Measurements from ENCODE around the gene FLT1. TPM values are rescaled to one million over a fixed set of nuclear protein-coding genes. Genes with fewer than 3 reads are reported as not detected.

FLT1 gene
- total and polyA plus RNA-seq, 11 donors, result 13.1 to 73.2 (median 41.1) TPM

DNA sequence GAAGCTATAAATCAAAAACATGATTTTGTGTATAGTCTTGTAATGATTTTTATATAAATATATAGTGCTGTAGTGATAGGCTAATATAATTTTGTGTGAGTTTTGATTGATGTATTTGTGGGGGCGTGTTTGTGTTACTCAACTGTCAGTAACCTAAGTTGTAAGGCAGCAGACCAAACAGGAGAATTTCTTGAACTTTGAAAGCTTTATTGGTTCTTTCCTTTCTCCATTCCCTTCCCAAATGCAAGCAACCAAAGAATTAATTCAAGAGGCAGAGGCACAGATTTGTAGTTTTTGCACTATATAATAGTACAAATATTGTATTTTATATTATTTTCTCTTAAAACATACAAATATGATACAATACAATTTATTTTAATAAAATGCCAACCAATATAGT, 109.6 kb downstream of the FLT1 start:
- H3K36me3 ChIP-seq, result peaks cover 0 to 54% (median 11%) of the 10 kb centered on the region in 9 donors
- intact Hi-C loops (cut with DNase I), result no loop called here
- H3K27me3 ChIP-seq, result peaks cover 0 to 3% (median 0%) of the 10 kb centered on the region in 9 donors

DNA sequence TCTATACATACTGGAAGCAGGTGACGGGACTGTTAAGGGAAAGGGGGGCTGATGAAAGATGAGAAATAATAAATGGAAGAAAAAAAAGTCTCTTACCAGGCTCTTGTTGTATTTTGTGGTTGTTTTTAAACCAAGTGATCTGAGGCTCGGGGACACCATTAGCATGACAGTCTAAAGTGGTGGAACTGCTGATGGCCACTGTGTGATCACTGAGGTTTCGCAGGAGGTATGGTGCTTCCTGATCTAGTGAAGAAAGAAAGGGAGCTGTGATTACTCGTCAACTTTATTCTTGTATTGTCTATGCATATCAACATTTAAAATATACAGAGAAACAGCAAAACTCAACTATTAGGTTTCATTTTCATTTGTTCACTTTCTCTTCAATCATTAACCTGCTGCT, 110.1 kb downstream of the FLT1 start:
- H3K36me3 ChIP-seq, result peaks cover 0 to 56% (median 9%) of the 10 kb centered on the region in 9 donors
- peaks cover 0 to 30% (median 2%) of the 10 kb centered on the region in 12 donors for H3K4me1 ChIP-seq

More for the DNA sequence above, 109.6 kb downstream of the FLT1 start:
- no peaks in the 10 kb centered on the region for H3K9me3 ChIP-seq
- 85 to 97% (median 90%) methylated on average over 1 of the region's 1 CpG for WGBS, 4 donors
- TF ChIP-seq, protein P1, sequence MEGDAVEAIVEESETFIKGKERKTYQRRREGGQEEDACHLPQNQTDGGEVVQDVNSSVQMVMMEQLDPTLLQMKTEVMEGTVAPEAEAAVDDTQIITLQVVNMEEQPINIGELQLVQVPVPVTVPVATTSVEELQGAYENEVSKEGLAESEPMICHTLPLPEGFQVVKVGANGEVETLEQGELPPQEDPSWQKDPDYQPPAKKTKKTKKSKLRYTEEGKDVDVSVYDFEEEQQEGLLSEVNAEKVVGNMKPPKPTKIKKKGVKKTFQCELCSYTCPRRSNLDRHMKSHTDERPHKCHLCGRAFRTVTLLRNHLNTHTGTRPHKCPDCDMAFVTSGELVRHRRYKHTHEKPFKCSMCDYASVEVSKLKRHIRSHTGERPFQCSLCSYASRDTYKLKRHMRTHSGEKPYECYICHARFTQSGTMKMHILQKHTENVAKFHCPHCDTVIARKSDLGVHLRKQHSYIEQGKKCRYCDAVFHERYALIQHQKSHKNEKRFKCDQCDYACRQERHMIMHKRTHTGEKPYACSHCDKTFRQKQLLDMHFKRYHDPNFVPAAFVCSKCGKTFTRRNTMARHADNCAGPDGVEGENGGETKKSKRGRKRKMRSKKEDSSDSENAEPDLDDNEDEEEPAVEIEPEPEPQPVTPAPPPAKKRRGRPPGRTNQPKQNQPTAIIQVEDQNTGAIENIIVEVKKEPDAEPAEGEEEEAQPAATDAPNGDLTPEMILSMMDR (IDR thresholded peaks at IDR 0.05), result no peak
- H3K27ac ChIP-seq, result no peak overlapping the region
- no peak overlapping the region for H3K4me3 ChIP-seq
- ATAC-seq (no peak), DNase-seq (no peak)
- peaks cover 0 to 26% (median 0%) of the 10 kb centered on the region in 12 donors for H3K4me1 ChIP-seq

DNA sequence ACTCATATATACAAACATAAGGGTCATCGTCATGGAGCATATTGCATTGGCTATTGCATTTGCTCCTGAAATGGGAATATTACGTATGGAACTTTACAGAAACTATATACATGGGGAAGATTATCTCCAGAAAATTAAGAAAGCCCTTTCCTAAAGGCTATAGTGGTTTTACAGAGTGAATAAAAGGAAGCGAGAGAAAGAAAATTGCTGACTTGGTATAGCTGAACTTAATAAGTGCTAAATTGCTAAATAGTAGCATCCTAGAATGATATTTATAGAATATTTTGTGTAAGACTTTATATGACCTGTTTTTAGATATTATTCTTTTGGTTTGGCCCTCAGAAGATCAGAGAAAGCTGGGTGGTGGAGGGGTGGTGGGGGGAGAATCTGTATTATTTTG, 114.6 kb downstream of the FLT1 start:
- peaks cover 0 to 32% (median 18%) of the 10 kb centered on the region in 12 donors for H3K4me1 ChIP-seq

More for the DNA sequence above, 110.1 kb downstream of the FLT1 start:
- DNase-seq (no peak), ATAC-seq (no peak)
- intact Hi-C loops (cut with DNase I), result no loop called here
- Histone ChIP-seq H3K27me3 (peaks cover 0 to 3% (median 0%) of the 10 kb centered on the region in 9 donors), H3K27ac (no peak overlapping the region), H3K4me3 (no peak overlapping the region), H3K9me3 (no peaks in the 10 kb centered on the region)
- TF ChIP-seq, protein P1 (IDR thresholded peaks at IDR 0.05), result no peak
- TF ChIP-seq POLR2A (IDR thresholded peaks at IDR 0.05), result no peak
- WGBS, 4 donors, result 81 to 85% (median 83%) methylated on average over 4 of the region's 4 CpGs

DNA sequence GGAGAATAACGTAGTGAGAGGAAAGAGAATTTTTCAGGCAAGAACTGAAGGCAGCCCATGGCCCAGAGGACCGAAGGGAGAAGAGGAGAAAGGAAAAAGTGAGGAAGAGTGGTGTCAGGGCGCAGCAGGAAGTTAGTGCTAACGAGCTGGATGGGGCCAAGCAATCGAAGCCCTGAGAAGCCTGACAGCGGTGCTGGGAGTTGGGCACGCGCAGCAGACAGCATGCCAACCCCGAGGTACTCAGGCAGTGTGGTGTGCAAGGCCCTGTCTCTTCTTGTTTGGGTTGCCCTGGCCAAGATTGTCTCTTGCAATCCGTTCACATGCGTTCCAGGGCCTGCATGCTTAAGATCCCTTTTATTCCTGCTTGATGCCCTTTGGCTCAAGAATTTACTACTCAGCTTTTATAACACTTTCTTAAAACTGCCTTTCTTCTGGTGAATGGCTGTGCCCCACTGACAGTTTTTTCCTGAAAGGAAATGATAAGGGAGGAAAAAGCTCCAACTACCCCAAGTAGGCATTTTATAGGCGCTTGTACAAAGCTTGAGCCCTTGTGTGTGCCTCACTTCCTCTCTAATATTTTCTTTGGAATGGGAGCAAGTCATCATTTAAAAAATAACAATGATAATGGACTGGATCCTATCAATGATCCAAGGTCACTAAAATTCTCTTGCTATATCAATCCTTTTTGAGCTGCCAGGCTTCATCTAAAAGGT, 115.4 kb downstream of the FLT1 start:
- peaks cover 0 to 57% (median under 1%) of the 10 kb centered on the region in 9 donors for H3K36me3 ChIP-seq
- no peaks in the 10 kb centered on the region for H3K9me3 ChIP-seq
- WGBS, 4 donors, result 71 to 80% (median 75%) methylated on average over 12 of the region's 12 CpGs
- intact Hi-C loops (cut with DNase I), result no loop called here
- peaks cover 0 to 28% (median 18%) of the 10 kb centered on the region in 12 donors for H3K4me1 ChIP-seq
- no peak overlapping the region for H3K4me3 ChIP-seq
- H3K27ac ChIP-seq, result no peak overlapping the region
- H3K27me3 ChIP-seq, result peaks cover 0 to 24% (median 0%) of the 10 kb centered on the region in 9 donors
- no peak for TF ChIP-seq POLR2A (IDR thresholded peaks at IDR 0.05)
- TF ChIP-seq, protein P1 (IDR thresholded peaks at IDR 0.05), result no peak
- ATAC-seq (no peak), DNase-seq (no peak)

More for the DNA sequence above, 114.6 kb downstream of the FLT1 start:
- no peak overlapping the region for H3K4me3 ChIP-seq
- ATAC-seq, result no peak
- 95 to 97% (median 96%) methylated on average over 3 of the region's 3 CpGs for WGBS, 4 donors
- TF ChIP-seq POLR2A (IDR thresholded peaks at IDR 0.05), result no peak
- TF ChIP-seq, protein P1 (IDR thresholded peaks at IDR 0.05), result no peak
- intact Hi-C loops (cut with DNase I), result no loop called here
- no peaks in the 10 kb centered on the region for H3K9me3 ChIP-seq
- peaks cover 0 to 60% (median 3%) of the 10 kb centered on the region in 9 donors for H3K36me3 ChIP-seq
- peaks cover 0 to 18% (median 0%) of the 10 kb centered on the region in 9 donors for H3K27me3 ChIP-seq
- no peak for DNase-seq
- H3K27ac ChIP-seq, result no peak overlapping the region

Measured in heart left ventricle (tissue), 16 donors.